MCF 10A (cell line): ENCODE measurements around the gene MYH6. TPM values are rescaled to one million over a fixed set of nuclear protein-coding genes. Genes with fewer than 3 reads are reported as not detected.

ENCODE experiments used
- BruUV-seq: library from RNA; stranded (reverse); fragments of 400-500 nt; replicated peaks from 2 replicates; lab custom pipeline; 2021; lab: Mats Ljungman, UMichigan
- CTCF ChIA-PET: fragments of 300-600 bp; sonication (Branson Sonifier 250); formaldehyde crosslinking; extraction: SDS; loops from one replicate; lab custom pipeline; 2021; ENCODE audit warnings: antibody characterized with exemption, inconsistent platforms; lab: Yijun Ruan, JAX
- POLR2A ChIA-PET: fragments of 300-600, 350-650 bp; sonication (Branson Sonifier 250); formaldehyde crosslinking; extraction: SDS; loops from one replicate; lab custom pipeline; 2020; ENCODE audit warnings: antibody characterized with exemption, inconsistent platforms; lab: Yijun Ruan, JAX
- DNase-seq: peaks from one replicate; pipeline ENCODE4 v3.0.0-alpha.2; 2018; ENCODE audit not compliant: unreplicated experiment
- H3K27ac Mint-ChIP-seq: one replicate; pipeline ENCODE4 v1.8.0; 2022; ENCODE audit warnings: mild to moderate bottlenecking, low read depth, mixed read lengths; ENCODE audit not compliant: unreplicated experiment
- H3K27me3 Mint-ChIP-seq: one replicate; pipeline ENCODE4 v1.8.0; 2022; ENCODE audit warnings: mixed read lengths; ENCODE audit not compliant: insufficient read depth, unreplicated experiment
- H3K36me3 Mint-ChIP-seq: one replicate; pipeline ENCODE4 v1.8.0; 2022; ENCODE audit warnings: mild to moderate bottlenecking, moderate library complexity, mixed read lengths; ENCODE audit not compliant: insufficient read depth, unreplicated experiment
- H3K4me1 Mint-ChIP-seq: one replicate; pipeline ENCODE4 v1.8.0; 2022; ENCODE audit warnings: mixed read lengths; ENCODE audit not compliant: insufficient read depth, unreplicated experiment
- H3K4me3 Mint-ChIP-seq: one replicate; pipeline ENCODE4 v1.8.0; 2022; ENCODE audit warnings: mild to moderate bottlenecking, moderate library complexity, mixed read lengths; ENCODE audit not compliant: unreplicated experiment
- H3K9me3 Mint-ChIP-seq: one replicate; pipeline ENCODE4 v1.8.0; 2022; ENCODE audit warnings: mixed read lengths; ENCODE audit not compliant: unreplicated experiment
- CTCF ChIP-seq: fragments of 200-600 bp; IDR thresholded peaks from one replicate; pipeline ENCODE4 v1.8.0; 2022; ENCODE audit warnings: antibody characterized with exemption, mild to moderate bottlenecking; ENCODE audit not compliant: unreplicated experiment
- intact Hi-C: fragments of 100-400 bp; cut with micrococcal nuclease; formaldehyde crosslinking; loops from 2 replicates; pipeline ENCODE4 v1.14.1; 2022
- total RNA-seq: library from RNA; stranded (reverse); gene quantifications from 2 replicates; pipeline ENCODE4 v1.2.3, GENCODE V29; 2022

MYH6 gene
- total RNA-seq, 1 experiment from 2014 or later, result not detected

DNA sequence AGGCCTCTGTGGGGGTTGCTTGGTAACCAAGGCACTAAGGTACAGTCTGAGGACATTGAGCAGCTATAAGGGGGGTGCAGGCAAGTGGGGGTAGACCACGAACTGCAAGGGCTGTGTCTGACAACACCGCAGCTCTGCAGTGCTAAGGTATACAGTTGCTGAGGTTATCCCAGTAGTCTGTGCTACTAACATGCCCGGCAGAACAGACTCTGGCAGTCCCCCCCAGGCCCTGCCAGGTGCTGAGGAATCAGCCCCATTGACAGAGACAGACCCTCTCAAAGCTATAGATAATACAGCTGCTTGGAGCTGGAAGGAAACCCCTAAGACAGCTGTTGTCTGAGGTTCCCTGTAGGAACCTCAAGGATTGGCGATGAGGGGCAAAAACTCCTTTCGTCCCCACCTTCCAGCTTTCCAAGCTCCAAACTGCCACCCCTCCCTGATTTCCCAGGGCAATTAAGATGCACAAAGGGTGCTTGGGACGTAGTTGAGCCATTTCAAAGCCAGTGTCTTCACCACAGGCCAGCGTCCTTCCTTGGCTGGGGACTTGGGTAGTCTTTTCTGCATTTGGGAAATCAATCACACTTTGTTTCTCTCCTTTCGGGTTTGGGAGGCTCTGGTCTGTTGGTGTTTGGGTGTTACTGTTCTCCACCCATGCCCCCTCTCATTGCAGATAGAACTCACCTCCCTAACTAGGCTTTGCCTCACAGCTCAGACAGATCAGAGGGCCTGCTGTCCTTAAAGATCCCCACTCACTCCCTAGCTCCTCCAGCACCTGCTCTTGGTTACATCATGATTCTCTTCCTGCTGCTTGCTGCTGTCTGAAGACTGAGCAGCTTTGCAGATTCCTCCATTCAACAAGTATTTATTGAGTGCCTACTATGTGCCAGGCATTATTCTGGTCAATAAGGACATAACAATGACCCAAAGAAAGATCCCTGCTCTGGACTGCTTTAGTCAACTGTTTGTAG is 29.3 kb upstream of the MYH6 start:
- Mint-ChIP-seq H3K27me3 (peaks cover 47% of the 10 kb centered on the region), H3K4me3 (no peak overlapping the region), H3K9me3 (no peaks in the 10 kb centered on the region), H3K4me1 (no peaks in the 10 kb centered on the region), H3K27ac (no peak overlapping the region), H3K36me3 (no peaks in the 10 kb centered on the region)
- TF ChIP-seq CTCF, result no peak
- POLR2A ChIA-PET, result no interaction called here
- intact Hi-C loops, result no loop called here
- CTCF ChIA-PET, result interaction anchor here (0.7 to 2.5 kb wide), 2 partner anchors 57 to 153 kb away, joined by 3 to 7 read pairs; no protein-coding TSS in a partner anchor
- BruUV-seq, result no TSS peak
- no peak for DNase-seq

GRCh38 chr14:23436327-23437132 is 28.5 kb upstream of the MYH6 start:
- DNase-seq, result no peak
- Mint-ChIP-seq H3K36me3 (no peaks in the 10 kb centered on the region), H3K27me3 (peaks cover 49% of the 10 kb centered on the region), H3K4me3 (no peak overlapping the region), H3K9me3 (no peaks in the 10 kb centered on the region), H3K27ac (no peak overlapping the region), H3K4me1 (no peaks in the 10 kb centered on the region)
- no TSS peak for BruUV-seq
- no peak for TF ChIP-seq CTCF
- POLR2A ChIA-PET, result no interaction called here
- intact Hi-C loops, result no loop called here
- CTCF ChIA-PET, result interaction anchor here (0.6 to 2.5 kb wide), 3 partner anchors 14 to 154 kb away, joined by 3 to 7 read pairs (median 3); no protein-coding TSS in a partner anchor

DNA sequence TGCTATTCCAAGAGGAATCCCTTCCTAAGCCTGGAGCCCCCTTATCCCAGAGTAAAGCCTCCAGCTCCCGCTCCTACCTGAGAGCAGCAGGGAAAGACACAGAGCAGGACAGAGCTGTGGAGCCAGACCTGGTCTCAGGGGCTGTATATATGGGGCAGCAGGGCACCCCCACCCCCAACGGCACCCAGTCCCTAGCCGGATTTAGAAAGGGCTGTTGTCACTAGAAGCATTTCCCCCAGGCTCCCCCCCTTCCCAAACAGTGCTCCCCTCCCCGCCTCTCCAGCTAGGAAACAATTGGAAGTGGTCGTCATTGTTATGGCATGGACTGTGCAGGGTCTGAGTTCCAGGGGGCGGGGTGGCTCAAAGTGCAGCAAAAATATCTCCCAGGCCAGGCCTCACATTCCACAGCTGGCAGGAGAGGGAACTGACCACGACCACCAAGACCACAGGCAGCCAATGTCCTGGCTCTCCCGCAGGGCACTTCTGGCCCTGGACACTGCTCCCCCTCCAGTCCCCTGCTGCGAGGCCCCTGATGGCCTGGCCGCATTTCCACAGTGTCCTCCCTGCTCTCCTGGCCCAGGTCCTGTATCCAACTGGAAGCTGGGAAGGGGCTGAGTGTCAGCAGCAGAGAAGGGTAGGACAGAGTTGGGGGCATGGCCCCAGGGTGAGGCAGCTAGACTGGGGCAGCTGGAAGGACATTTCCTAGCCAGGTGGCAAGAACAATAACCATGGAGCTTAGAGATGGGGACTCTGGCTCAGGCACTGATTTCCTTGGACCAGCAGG is 27.7 kb upstream of the MYH6 start, which contains the start of gene MYH7:
MYH7 (minus strand) TSS at position 118 of the 784 bp plus-strand sequence. CDS start 1,928 bp downstream, outside the sequence.
- no peak for TF ChIP-seq CTCF
- ChIA-PET CTCF (interaction anchor here (0.6 to 2.5 kb wide), 2 partner anchors 13 to 56 kb away, joined by 3 to 7 read pairs; no protein-coding TSS in a partner anchor), POLR2A (interaction anchor here (0.5 kb wide), 1 partner anchor 158 kb away, joined by 3 read pairs; no protein-coding TSS in a partner anchor)
- H3K27ac Mint-ChIP-seq, result no peak within 1 kb of the TSS
- no peak for DNase-seq
- H3K27me3 Mint-ChIP-seq, result peaks cover 51% of the 10 kb centered on the region
- BruUV-seq, result no TSS peak
- no peaks in the 10 kb centered on the region for H3K36me3 Mint-ChIP-seq
- intact Hi-C loops, result no loop called here
- no peaks in the 10 kb centered on the region for H3K4me1 Mint-ChIP-seq
- H3K9me3 Mint-ChIP-seq, result no peaks in the 10 kb centered on the region
- no peak within 1 kb of the TSS for H3K4me3 Mint-ChIP-seq
